Smooth muscle cell (in vitro differentiated cells): ENCODE data around the gene GHITM. TPM values are rescaled to one million over a fixed set of nuclear protein-coding genes. Genes with fewer than 3 reads are reported as not detected.

ENCODE experiments used
- DNase-seq: peaks from one replicate; lab custom pipeline; 2025; ENCODE audit not compliant: unreplicated experiment; lab: John Stamatoyannopoulos, UW
- H2AFZ ChIP-seq: fragments of 200-600 bp; sonication (generic); 2 replicates; pipeline ENCODE4 v1.6.0; 2016; ENCODE audit warnings: antibody characterized with exemption, low read depth, mild to moderate bottlenecking
- H3F3A ChIP-seq: fragments of 200-600 bp; sonication (generic); 2 replicates; pipeline ENCODE4 v1.6.0; 2017; ENCODE audit warnings: antibody characterized with exemption, low read depth
- H3K27ac ChIP-seq: fragments of 200-600 bp; sonication (generic); 2 replicates; pipeline ENCODE4 v1.5.1; 2016; ENCODE audit warnings: low read depth, mild to moderate bottlenecking
- H3K27me3 ChIP-seq: fragments of 200-600 bp; sonication (generic); 2 replicates; pipeline ENCODE4 v1.6.1; 2016; ENCODE audit warnings: low read depth, mild to moderate bottlenecking
- H3K36me3 ChIP-seq: fragments of 200-600 bp; sonication (generic); 2 replicates; pipeline ENCODE4 v1.5.1; 2016; ENCODE audit warnings: low read depth
- H3K4me1 ChIP-seq: fragments of 200-600 bp; sonication (generic); 2 replicates; pipeline ENCODE4 v1.5.1; 2016; ENCODE audit warnings: low read depth
- H3K4me2 ChIP-seq: fragments of 200-600 bp; sonication (generic); 2 replicates; pipeline ENCODE4 v1.6.0; 2016; ENCODE audit warnings: mild to moderate bottlenecking
- H3K4me3 ChIP-seq: fragments of 200-600 bp; sonication (generic); 2 replicates; pipeline ENCODE4 v1.5.1; 2016; ENCODE audit warnings: mild to moderate bottlenecking
- H3K79me2 ChIP-seq: fragments of 200-600 bp; sonication (generic); 2 replicates; pipeline ENCODE4 v1.6.0; 2016; ENCODE audit warnings: low read depth, mild to moderate bottlenecking
- H3K9ac ChIP-seq: fragments of 200-600 bp; sonication (generic); 2 replicates; pipeline ENCODE4 v1.6.0; 2016; ENCODE audit warnings: low read depth
- H3K9me3 ChIP-seq: fragments of 200-600 bp; sonication (generic); replicated peaks from 2 replicates; pipeline ENCODE4 v1.5.1; 2016; ENCODE audit warnings: low read depth
- H4K20me1 ChIP-seq: fragments of 200-600 bp; sonication (generic); 2 replicates; pipeline ENCODE4 v1.6.0; 2016; ENCODE audit warnings: low read depth
- WGBS: methylation state at CpG from one replicate; pipeline ENCODE4 v1.1.7; 2016; ENCODE audit warnings: low lambda C conversion rate; 5-methylcytosine and 5-hydroxymethylcytosine counted together
- polyA plus RNA-seq: library from polyadenylated mRNA; unstranded; fragments of >200 nt; fragmentation: Nextera tagmentation; extraction: Ambion mirVana; gene quantifications from 2 replicates; pipeline ENCODE4 v1.2.1, GENCODE V29; 2016
- total RNA-seq: library from RNA; depleted of rRNA; stranded (reverse); fragments of >200 nt; gene quantifications from 2 replicates; pipeline ENCODE4 v1.2.3, GENCODE V29; 2014
- TF ChIP-seq, protein P1 (sequence below): fragments of 200-600 bp; sonication (generic); IDR thresholded peaks from 2 replicates; pipeline ENCODE4 v1.5.1; 2017; ENCODE audit warnings: borderline replicate concordance, mild to moderate bottlenecking, antibody characterized with exemption; ENCODE audit not compliant: insufficient read depth, poor library complexity, severe bottlenecking

GHITM gene
- total and polyA plus RNA-seq, 2 experiments from 2014 or later = 160 to 171 TPM

DNA sequence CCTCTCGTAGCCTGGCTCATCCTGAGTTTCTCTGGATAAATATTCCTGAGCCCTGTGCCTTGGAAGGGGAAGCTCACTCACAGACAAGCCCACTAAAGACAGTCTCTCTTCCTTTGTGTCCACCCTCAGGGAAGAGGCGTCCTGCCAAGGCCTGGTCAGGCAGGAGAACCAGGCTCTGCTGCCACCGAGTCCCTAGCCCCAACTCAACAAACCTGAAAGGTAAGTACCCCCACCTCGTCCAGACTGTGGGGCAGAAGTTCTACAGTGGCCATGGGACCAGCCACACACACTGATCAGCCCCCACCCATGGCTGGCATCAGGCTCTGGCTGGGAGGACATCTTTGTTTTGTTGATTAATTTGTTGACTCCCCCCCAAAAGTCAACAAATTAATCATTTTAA is 37.0 kb downstream of the GHITM start:
- Histone ChIP-seq H4K20me1 (no peaks in the 10 kb centered on the region), H3F3A (no peaks in the 10 kb centered on the region), H3K27me3 (no peaks in the 10 kb centered on the region), H3K27ac (no peak overlapping the region), H3K4me2 (no peak overlapping the region), H3K9ac (no peak overlapping the region), H3K4me1 (no peaks in the 10 kb centered on the region), H3K79me2 (no peaks in the 10 kb centered on the region), H2AFZ (no peak overlapping the region), H3K4me3 (no peak overlapping the region), H3K9me3 (no peaks in the 10 kb centered on the region), H3K36me3 (no peaks in the 10 kb centered on the region)
- DNase-seq = no peak
- TF ChIP-seq, protein P1, sequence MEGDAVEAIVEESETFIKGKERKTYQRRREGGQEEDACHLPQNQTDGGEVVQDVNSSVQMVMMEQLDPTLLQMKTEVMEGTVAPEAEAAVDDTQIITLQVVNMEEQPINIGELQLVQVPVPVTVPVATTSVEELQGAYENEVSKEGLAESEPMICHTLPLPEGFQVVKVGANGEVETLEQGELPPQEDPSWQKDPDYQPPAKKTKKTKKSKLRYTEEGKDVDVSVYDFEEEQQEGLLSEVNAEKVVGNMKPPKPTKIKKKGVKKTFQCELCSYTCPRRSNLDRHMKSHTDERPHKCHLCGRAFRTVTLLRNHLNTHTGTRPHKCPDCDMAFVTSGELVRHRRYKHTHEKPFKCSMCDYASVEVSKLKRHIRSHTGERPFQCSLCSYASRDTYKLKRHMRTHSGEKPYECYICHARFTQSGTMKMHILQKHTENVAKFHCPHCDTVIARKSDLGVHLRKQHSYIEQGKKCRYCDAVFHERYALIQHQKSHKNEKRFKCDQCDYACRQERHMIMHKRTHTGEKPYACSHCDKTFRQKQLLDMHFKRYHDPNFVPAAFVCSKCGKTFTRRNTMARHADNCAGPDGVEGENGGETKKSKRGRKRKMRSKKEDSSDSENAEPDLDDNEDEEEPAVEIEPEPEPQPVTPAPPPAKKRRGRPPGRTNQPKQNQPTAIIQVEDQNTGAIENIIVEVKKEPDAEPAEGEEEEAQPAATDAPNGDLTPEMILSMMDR = no peak
- WGBS = 78% methylated on average over 4 of the region's 4 CpGs

DNA sequence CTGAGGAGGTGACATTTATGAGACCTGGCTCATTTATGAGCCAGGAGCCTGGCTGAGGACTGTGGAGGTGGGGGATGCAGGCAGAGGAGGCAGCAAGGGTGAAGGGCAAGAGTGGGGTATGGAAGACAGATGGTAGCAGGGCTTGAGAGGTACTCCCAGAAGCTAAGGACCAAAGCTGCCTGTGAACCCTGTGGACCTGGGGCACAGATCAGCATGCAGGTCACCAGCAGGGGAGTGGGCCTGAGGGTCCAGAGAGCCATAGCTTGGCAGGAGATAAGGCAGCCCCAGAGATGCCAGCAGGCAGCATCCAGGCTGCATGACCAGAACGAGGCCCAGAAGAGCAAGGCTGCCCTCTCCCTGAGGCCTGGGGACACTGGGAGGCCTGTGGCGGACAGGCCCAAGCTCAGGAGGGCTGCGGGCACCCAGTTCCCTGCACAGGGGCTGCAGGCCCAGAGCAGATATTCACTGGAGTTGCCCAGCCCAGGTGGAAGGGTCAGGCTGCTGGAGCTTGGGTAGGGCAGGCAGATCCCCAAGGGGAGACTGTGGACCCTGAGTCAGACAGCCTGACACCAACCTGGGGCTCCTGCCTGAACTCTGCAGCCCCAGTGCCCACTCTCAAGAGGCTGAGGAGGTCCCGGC is 37.6 kb downstream of the GHITM start:
- Histone ChIP-seq H3K4me3 (no peak overlapping the region), H3F3A (no peaks in the 10 kb centered on the region), H3K36me3 (no peaks in the 10 kb centered on the region), H3K27ac (no peak overlapping the region), H2AFZ (no peak overlapping the region), H3K4me1 (no peaks in the 10 kb centered on the region), H3K4me2 (no peak overlapping the region), H3K27me3 (no peaks in the 10 kb centered on the region), H3K9ac (no peak overlapping the region), H3K79me2 (no peaks in the 10 kb centered on the region), H3K9me3 (no peaks in the 10 kb centered on the region), H4K20me1 (no peaks in the 10 kb centered on the region)
- 94% methylated on average over 4 of the region's 4 CpGs for WGBS
- no peak for DNase-seq
- TF ChIP-seq, protein P1 = no peak

DNA sequence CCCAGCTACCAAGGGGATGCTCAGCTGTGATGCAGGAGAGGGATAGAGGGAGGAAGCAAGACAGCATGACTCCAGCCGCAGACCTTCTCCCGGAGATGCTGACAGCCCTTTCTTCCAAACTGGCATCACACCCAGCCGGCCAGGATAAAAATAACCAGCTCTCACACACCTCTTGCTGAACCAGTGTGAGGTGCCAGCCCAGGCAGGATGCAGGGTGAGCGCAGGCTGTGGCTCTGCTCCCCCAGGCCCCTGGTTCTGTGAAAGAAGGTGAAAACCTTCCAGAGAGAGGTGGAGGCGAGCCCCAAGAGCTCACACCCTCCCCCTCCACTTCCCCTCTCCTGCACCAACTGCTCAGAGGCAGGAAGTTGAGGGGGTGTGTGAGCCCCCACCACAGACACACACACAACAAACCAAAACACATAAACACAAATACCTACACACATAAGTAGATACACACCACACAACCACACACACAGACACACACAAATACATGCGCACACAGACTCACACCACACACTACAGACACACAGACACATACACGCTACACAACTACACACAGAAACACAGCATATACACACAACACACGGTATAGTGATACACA is 38.3 kb downstream of the GHITM start:
- H3K79me2 ChIP-seq = no peaks in the 10 kb centered on the region
- no peak overlapping the region for H3K4me3 ChIP-seq
- no peaks in the 10 kb centered on the region for H3K27me3 ChIP-seq
- H3K4me2 ChIP-seq = no peak overlapping the region
- no peaks in the 10 kb centered on the region for H3F3A ChIP-seq
- H3K27ac ChIP-seq = no peak overlapping the region
- no peak overlapping the region for H2AFZ ChIP-seq
- DNase-seq = no peak
- no peaks in the 10 kb centered on the region for H4K20me1 ChIP-seq
- no peaks in the 10 kb centered on the region for H3K9me3 ChIP-seq
- H3K9ac ChIP-seq = no peak overlapping the region
- H3K4me1 ChIP-seq = no peaks in the 10 kb centered on the region
- WGBS = 94% methylated on average over 8 of the region's 8 CpGs
- H3K36me3 ChIP-seq = no peaks in the 10 kb centered on the region
- TF ChIP-seq, protein P1 = no peak

DNA sequence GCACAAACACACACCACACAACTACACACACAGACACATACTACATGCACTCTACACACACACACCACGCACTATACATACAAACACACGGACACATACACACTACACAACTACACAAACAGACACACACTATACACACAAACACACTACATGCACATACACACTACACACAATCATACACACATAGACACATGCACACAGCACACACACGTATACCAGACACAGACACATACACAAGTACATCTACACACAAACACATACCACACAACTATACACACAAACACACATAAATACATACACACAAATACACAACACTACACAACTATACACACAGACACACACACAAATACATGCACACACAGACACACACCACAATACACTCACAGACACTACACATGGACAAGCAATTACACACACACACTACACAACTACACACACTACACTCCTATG is 38.9 kb downstream of the GHITM start:
- Histone ChIP-seq H3K36me3 (no peaks in the 10 kb centered on the region), H3K9me3 (no peaks in the 10 kb centered on the region), H3K9ac (no peak overlapping the region), H3K4me2 (no peak overlapping the region), H3K4me3 (no peak overlapping the region), H3F3A (no peaks in the 10 kb centered on the region), H3K27me3 (no peaks in the 10 kb centered on the region), H2AFZ (no peak overlapping the region), H3K79me2 (no peaks in the 10 kb centered on the region), H3K4me1 (no peaks in the 10 kb centered on the region), H4K20me1 (no peaks in the 10 kb centered on the region), H3K27ac (no peak overlapping the region)
- TF ChIP-seq, protein P1 = no peak
- DNase-seq = no peak
- WGBS = 94% methylated on average over 3 of the region's 3 CpGs
